Loucy (cell line): ENCODE data around the gene PLXNA4.

ENCODE experiments used
- H2AFZ ChIP-seq: fragments of 200-600 bp; sonication (generic); 2 replicates; pipeline ENCODE4 v1.6.0; 2016; ENCODE audit warnings: antibody characterized with exemption, mild to moderate bottlenecking, low read length, moderate library complexity
- H3F3A ChIP-seq: fragments of 200-600 bp; 2 replicates; pipeline ENCODE4 v1.6.0; 2016; ENCODE audit warnings: antibody characterized with exemption, low read depth, mild to moderate bottlenecking
- H3K27me3 ChIP-seq: fragments of 200-600 bp; sonication (generic); 2 replicates; pipeline ENCODE4 v1.6.1; 2014; ENCODE audit warnings: low read length, mild to moderate bottlenecking; ENCODE audit not compliant: insufficient read depth, poor library complexity, severe bottlenecking
- H3K36me3 ChIP-seq: fragments of 200-600 bp; sonication (generic); 2 replicates; pipeline ENCODE4 v1.6.1; 2016; ENCODE audit warnings: low read length; ENCODE audit not compliant: insufficient read depth
- H3K4me1 ChIP-seq: fragments of 200-600 bp; sonication (generic); 2 replicates; pipeline ENCODE4 v1.5.1; 2014; ENCODE audit warnings: low read length, mild to moderate bottlenecking; ENCODE audit not compliant: insufficient read depth, poor library complexity, severe bottlenecking
- H3K4me2 ChIP-seq: fragments of 200-600 bp; sonication (generic); 2 replicates; pipeline ENCODE4 v1.6.0; 2014; ENCODE audit warnings: antibody characterized with exemption, low read length, low read depth, mild to moderate bottlenecking; ENCODE audit not compliant: poor library complexity, severe bottlenecking
- H3K4me3 ChIP-seq: fragments of 200-600 bp; sonication (generic); 2 replicates; pipeline ENCODE4 v1.5.1; 2014; ENCODE audit warnings: low read length, mild to moderate bottlenecking, mixed read lengths; ENCODE audit not compliant: poor library complexity, severe bottlenecking
- H3K79me2 ChIP-seq: fragments of 200-600 bp; sonication (generic); 2 replicates; pipeline ENCODE4 v1.6.1; 2014; ENCODE audit warnings: low read length; ENCODE audit not compliant: insufficient read depth
- H3K9ac ChIP-seq: fragments of 200-600 bp; sonication (generic); 2 replicates; pipeline ENCODE4 v1.6.0; 2014; ENCODE audit warnings: mild to moderate bottlenecking, low read depth, low read length, moderate library complexity; ENCODE audit not compliant: poor library complexity, severe bottlenecking
- H3K9me2 ChIP-seq: fragments of 200-600 bp; sonication (generic); replicated peaks from 2 replicates; pipeline ENCODE4 v1.6.1; 2016; ENCODE audit warnings: low read depth, low read length, mixed read lengths
- H3K9me3 ChIP-seq: fragments of 200-600 bp; sonication (generic); 2 replicates; pipeline ENCODE4 v1.6.1; 2014; ENCODE audit warnings: mild to moderate bottlenecking, antibody characterized with exemption, low read length, low read depth; ENCODE audit not compliant: insufficient read depth
- H4K20me1 ChIP-seq: fragments of 200-600 bp; sonication (generic); 2 replicates; pipeline ENCODE4 v1.6.0; 2014; ENCODE audit warnings: antibody characterized with exemption, low read length, mild to moderate bottlenecking; ENCODE audit not compliant: insufficient read depth, poor library complexity, severe bottlenecking
- EZH2phosphoT487 ChIP-seq: fragments of 200-600 bp; IDR thresholded peaks from 2 replicates; pipeline ENCODE4 v1.6.1; 2018; ENCODE audit warnings: antibody characterized with exemption, mild to moderate bottlenecking, moderate library complexity, borderline replicate concordance
- TF ChIP-seq, protein P1 (sequence below): fragments of 200-600 bp; sonication (generic); conservative IDR thresholded peaks from 2 replicates; pipeline ENCODE4 v1.5.1; 2014; ENCODE audit warnings: mild to moderate bottlenecking, antibody characterized with exemption, low read length

PLXNA4 gene

DNA sequence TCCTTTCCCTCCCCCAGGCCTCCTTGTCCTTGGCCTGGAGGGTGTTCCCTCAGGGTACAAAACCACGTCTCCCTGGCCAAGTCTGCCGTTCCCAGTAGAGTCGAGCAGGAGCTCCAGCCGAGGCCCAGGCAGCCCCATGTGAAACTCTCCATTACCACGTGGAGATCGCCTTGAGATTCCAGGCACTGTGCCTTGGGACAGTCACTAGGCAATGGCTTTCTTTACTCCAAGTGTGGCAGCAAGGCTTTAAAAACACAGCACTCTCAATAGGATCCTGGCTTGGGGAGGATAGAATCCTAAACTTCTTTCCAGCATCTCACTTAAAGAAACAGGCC is 57.5 kb downstream of the PLXNA4 start:
- no peak for TF ChIP-seq EZH2phosphoT487
- TF ChIP-seq, protein P1, sequence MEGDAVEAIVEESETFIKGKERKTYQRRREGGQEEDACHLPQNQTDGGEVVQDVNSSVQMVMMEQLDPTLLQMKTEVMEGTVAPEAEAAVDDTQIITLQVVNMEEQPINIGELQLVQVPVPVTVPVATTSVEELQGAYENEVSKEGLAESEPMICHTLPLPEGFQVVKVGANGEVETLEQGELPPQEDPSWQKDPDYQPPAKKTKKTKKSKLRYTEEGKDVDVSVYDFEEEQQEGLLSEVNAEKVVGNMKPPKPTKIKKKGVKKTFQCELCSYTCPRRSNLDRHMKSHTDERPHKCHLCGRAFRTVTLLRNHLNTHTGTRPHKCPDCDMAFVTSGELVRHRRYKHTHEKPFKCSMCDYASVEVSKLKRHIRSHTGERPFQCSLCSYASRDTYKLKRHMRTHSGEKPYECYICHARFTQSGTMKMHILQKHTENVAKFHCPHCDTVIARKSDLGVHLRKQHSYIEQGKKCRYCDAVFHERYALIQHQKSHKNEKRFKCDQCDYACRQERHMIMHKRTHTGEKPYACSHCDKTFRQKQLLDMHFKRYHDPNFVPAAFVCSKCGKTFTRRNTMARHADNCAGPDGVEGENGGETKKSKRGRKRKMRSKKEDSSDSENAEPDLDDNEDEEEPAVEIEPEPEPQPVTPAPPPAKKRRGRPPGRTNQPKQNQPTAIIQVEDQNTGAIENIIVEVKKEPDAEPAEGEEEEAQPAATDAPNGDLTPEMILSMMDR, result no peak
- no peaks in the 10 kb centered on the region for H3F3A ChIP-seq
- no peak overlapping the region for H3K4me3 ChIP-seq
- H3K9me3 ChIP-seq, result no peaks in the 10 kb centered on the region
- H3K9ac ChIP-seq, result no peak overlapping the region
- no peaks in the 10 kb centered on the region for H3K4me1 ChIP-seq
- H4K20me1 ChIP-seq, result no peaks in the 10 kb centered on the region
- no peaks in the 10 kb centered on the region for H3K79me2 ChIP-seq
- no peaks in the 10 kb centered on the region for H3K27me3 ChIP-seq
- H3K4me2 ChIP-seq, result no peak overlapping the region
- H2AFZ ChIP-seq, result no peak overlapping the region
- no peaks in the 10 kb centered on the region for H3K36me3 ChIP-seq
- H3K9me2 ChIP-seq, result no peaks in the 10 kb centered on the region

DNA sequence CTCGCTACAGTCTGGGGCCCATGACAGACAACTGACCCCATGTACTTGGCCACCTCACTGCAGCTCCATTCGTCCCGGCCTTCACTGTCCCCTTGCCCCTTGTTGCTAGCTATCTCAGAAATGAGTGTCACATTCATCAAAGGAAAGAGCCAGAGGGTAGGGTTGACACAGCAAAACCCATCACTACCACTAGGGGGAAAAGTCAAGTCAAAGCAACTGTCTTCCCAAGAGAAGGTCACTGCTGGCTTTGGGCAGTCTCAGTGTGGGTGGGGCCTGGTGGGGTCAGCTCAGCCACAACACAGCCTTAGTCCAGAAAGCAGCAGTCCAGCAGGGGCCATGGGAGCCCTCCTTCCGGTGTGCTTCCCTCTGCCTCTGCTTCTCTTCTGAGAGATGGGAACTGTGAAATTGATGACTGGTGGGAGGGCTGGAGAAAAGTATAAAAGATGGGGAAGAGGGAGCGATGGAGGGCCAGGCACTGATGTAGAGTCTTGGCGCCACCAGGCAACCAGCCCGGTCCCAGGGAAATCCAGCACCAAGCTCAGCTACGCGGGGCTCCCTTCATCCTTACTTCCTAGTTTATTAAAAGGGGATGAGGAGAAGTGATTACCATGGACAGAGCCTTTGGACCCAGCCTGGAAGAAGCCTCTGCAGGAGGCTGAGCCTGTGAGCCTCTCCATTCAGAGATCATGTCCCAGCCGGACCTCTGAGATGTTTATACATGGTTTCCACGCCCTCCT is 58.0 kb downstream of the PLXNA4 start:
- H3K4me1 ChIP-seq, result no peaks in the 10 kb centered on the region
- no peaks in the 10 kb centered on the region for H3K79me2 ChIP-seq
- no peak for TF ChIP-seq EZH2phosphoT487
- TF ChIP-seq, protein P1, result peak; percentile 72
- H3K4me3 ChIP-seq, result no peak overlapping the region
- H3K4me2 ChIP-seq, result no peak overlapping the region
- no peaks in the 10 kb centered on the region for H3F3A ChIP-seq
- no peaks in the 10 kb centered on the region for H4K20me1 ChIP-seq
- H3K9me2 ChIP-seq, result no peaks in the 10 kb centered on the region
- no peaks in the 10 kb centered on the region for H3K9me3 ChIP-seq
- no peak overlapping the region for H2AFZ ChIP-seq
- H3K27me3 ChIP-seq, result no peaks in the 10 kb centered on the region
- no peaks in the 10 kb centered on the region for H3K36me3 ChIP-seq
- no peak overlapping the region for H3K9ac ChIP-seq

DNA sequence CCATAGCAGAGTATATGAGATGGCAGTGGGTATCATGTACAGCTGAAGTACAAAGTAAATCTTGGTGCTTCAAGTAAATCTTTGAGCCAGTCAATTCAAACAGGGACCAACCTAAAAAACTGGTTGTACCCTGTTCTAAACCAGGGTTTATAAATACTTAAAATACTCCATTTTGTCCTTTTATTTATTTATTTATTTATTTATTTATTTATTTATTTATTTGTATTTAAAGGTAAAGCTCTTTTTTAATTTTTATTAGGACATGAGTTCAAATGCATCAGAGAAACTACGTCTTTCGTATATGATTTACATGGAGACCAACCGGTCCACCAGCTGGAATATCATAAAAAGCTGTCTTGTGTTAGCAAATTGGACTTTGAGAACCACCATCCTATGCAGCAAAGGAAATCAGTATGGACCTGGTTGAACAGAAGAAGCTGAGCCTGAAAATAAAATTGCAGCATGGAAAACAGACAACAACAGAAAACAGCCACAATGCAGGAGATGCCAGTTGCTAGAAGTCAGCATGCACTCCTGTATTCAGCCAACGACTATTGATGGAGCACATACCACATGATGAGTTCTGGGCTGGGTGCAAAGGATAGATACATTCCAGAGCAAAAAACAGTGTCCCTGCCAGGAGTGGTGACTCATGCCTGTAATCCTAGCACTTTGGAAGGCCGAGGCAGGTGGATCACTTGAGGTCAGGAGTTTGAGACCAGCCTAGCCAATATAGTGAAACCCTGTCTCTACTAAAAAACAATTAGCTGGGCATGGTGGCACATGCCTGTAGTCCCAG is 60.0 kb downstream of the PLXNA4 start:
- Histone ChIP-seq H3K79me2 (no peaks in the 10 kb centered on the region), H3K4me1 (peaks cover 5% of the 10 kb centered on the region), H3F3A (no peaks in the 10 kb centered on the region), H4K20me1 (no peaks in the 10 kb centered on the region), H3K36me3 (no peaks in the 10 kb centered on the region), H3K4me3 (no peak overlapping the region), H2AFZ (no peak overlapping the region), H3K9ac (no peak overlapping the region), H3K9me2 (no peaks in the 10 kb centered on the region), H3K9me3 (no peaks in the 10 kb centered on the region), H3K27me3 (no peaks in the 10 kb centered on the region), H3K4me2 (no peak overlapping the region)
- TF ChIP-seq, protein P1, result no peak
- TF ChIP-seq EZH2phosphoT487, result no peak
